ENCODE results near the gene ANKRD17.

DNA sequence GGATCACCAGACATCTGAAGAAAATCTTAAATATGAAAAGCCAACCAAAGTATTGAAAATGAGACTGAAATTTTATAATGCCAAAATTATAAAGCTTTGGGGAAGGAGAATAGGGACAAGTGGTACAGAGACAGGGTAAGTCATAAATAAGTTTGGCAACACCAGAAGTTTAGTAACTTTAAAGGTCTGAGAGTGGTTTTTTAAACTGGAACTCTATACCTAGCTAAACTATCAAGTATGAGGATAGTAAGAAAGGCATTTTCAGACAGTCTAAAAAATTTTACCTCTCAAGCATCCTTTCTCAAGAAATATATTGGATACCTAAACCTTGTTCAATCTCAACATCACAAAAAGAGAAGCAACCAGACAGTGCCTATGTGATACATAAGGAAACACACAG lies 92.4 kb downstream of the ANKRD17 start:
- no peak for TF ChIP-seq POLR2A (IDR thresholded peaks at IDR 0.05)
- TF ChIP-seq CTCF (IDR thresholded peaks at IDR 0.05) = no peak

Data from right lobe of liver (tissue), 4 donors.